ENCODE results near the gene CYP2B6.
"Not testable (repeated sequence)": the region's sequence is repeated elsewhere in the genome, so short reads cannot be mapped to it uniquely, and the experiment has no call there.

Gene CYP2B6

DNA sequence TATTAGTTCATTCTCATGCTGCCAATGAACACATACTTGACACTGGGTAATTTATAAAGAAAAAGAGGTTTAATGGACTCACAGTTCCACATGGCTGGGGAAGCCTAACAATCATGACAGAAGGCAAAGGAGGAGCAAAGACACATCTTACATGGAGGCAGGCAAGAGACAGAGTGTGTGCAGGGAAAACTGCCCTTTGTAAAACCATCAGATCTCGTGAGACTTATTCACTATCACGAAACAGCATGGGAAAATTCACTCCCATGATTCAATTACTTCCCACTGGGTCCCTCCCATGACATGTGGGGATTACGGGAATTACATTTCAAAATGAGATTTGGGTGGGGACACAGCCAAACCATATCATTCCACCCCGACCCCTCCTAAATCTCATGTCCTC lies 11.3 kb upstream of the CYP2B6 start:
- DNase-seq (ENCODE audit: insufficient read length, low spot score); FAIRE-seq: not testable (repeated sequence)

DNA sequence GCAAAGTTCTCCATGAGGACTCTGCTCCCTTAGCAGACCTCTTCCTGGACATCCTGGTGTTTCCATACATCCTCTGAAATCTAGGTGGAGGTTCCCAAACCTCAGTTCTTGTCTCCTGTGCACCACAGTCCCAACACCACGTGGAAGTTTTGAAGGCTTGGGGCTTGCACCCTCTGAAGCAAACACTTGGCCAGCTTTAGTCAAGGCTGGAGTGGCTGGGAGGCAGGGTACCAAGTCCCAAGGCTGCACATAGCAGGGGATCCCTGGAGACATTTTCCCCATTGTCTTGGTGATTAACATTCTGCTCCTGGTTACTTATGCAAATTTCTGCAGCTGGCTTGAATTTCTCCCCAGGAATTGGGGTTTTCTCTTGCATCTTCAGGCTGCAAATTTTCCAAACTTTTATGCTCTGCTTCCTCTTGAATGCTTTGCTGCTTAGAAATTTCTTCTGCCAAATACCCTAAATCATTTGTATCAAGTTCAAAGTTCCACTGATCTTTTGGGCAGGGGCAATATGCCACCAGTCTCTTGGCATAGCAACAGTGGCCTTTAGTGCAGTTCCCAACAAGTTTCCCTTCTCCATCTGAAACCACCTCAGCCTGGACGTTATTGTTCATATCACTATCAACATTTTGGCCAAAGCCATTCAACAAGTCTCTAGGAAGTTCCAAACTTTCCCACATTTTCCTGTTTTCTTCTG lies 10.2 kb upstream of the CYP2B6 start:
- not testable (repeated sequence) for FAIRE-seq; DNase-seq (ENCODE audit: insufficient read length, low spot score)

DNA sequence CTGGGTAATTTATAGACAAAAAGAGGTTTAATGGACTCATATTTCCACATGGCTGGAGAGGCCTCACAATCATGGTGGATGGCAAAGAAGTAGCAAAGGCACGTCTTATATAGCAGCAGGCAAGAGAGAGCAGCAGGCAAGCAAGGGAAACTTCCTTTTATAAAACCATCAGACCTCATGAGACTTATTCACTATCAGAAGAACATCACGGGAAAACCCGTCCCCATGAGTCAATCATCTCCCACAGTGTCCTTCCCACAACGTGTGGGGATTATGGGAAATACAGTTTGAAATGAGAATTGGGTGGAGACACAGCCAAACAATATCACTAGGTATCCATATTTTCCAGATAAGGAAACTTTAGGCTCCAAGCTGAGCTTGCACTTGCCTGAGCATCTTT lies 9.5 kb upstream of the CYP2B6 start:
- DNase-seq (ENCODE audit: insufficient read length, low spot score) (no peak), FAIRE-seq (no peak)

DNA sequence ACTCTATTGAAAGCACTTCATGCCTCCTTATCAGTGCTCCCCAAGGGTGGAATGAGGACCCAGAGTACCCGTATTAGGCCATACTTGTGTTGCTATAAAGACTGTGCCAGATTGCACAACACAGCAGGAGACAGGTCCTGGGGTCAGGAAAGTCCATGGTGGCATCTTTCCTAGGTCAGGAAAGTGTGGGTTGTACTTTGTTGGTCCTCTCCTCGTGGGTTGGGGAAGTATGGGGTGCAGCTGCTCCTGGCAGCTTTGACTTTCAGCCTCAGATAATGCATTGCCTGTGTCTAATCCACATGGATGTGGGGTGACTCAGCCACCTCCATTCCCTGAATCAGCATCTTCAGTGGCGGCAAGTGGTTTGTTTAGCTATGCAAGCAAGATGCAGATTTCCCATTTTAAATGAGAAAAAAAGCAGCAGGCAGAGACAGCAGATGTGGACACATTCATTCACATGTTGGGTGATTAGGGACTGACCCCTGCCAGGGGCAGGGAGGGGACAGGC lies 8.4 kb upstream of the CYP2B6 start:
- FAIRE-seq, result no peak

DNA sequence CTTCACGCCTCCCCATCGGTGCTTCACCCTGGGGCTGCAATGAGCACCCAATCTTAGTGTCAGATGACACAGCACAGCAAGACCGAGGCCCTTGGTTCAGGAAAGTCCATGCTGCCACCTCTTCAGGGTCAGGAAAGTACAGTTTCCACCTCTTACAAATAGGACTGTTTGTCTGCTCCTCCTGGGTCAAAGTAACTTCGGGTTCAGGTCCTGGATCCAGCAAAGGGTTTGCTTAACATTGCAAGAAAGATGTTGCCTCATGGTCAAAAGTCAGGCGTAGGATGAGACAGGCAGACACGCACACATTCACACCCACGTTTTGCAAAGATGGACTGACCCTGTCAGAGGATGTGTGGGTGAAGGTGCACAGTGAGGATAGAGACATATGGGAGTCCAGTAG lies 1.6 kb upstream of the CYP2B6 start:
- FAIRE-seq (no peak), DNase-seq (ENCODE audit: insufficient read length, low spot score) (no peak)

More for the DNA sequence above, 8.4 kb upstream of the CYP2B6 start:
- no peak for DNase-seq (ENCODE audit: insufficient read length, low spot score)

DNA sequence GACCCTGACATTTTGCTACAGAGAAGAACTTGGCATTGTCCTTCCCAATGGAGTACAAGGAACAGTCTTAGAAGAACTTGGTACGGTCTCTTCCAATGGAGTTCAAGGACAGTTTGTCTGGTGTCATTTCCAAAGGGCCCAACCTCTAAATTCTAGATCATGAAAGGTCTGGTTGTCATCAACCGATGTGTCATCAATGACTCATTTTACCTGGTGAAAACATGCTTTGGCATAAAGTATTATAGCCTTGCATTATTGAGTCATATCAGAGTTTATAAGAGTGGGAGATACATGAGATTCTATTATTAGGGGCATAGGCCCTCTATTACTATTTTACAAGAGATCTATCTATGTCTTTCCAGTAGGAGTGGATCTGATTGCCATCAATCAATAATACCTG lies 4.3 kb downstream of the CYP2B6 start:
- no peak for FAIRE-seq
- no peak for DNase-seq (ENCODE audit: insufficient read length, low spot score)

DNA sequence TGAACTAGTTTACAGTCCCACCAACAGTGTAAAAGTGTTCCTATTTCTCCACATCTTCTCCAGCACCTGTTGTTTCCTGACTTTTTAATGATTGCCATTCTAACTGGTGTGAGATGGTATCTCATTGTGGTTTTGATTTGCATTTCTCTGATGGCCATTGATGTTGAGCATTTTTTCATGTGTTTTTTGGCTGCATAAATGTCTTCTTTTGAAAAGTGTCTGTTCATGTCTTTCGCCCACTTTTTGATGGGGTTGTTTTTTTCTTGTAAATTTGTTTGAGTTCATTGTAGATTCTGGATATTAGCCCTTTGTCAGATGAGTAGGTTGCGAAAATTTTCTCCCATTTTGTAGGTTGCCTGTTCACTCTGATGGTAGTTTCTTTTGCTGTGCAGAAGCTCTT lies 7.9 kb downstream of the CYP2B6 start:
- FAIRE-seq; DNase-seq (ENCODE audit: insufficient read length, low spot score): not testable (repeated sequence)

DNA sequence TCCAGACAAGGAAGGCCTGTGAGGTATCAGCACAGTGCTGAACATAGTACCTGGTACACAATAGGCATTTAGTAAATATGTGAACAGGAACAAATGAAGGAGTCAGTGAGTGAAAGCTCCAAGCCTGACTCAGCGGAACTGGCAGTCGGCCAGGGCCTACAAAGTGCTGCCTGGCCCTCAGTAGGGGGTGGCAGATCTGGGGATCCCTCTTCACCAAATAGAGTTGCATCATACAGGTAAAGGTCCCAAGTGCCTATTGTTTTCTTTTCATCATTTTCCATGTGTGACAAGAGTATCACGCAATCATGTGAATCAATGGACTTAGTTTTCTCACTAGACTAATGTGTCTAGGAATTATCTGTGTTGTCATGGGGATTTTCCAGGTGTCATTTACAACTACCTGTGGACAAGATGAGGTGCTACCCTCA lies 9.2 kb downstream of the CYP2B6 start:
- FAIRE-seq (no peak), DNase-seq (ENCODE audit: insufficient read length, low spot score) (no peak)

DNA sequence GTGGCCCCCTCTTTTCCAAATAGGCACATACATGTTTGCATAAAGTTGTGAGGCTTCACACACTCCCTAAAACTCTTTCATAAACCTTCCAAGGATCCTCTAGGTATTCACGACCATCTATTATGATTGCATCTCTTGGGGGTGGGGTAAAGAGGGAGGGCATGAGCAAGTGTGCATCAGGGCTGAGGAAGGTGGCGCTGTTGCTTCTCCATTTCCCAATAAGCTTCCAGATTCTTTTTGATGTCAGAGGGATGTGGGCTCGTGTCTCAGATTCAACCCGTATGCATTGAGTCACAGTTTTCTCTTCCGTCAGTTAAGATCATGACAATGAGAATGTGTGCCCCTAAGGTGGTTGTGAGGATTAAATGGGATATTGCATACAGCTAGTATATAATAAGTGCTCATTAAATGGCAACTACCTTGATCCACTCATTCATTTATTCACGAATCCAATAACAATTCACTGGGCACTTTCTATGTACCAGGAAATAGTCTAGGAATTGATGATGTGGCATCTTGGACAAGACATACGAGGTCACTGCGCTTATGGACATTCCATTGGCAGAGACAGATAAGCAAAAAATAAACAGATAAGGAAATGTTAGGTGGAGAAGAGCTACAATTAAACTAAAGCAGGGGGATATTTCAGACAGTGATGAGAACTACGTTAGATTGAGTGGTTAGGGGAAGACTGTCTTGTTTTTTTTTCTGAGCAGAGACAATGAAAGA lies 10.3 kb downstream of the CYP2B6 start:
- no peak for FAIRE-seq
- no peak for DNase-seq (ENCODE audit: insufficient read length, low spot score)

DNA sequence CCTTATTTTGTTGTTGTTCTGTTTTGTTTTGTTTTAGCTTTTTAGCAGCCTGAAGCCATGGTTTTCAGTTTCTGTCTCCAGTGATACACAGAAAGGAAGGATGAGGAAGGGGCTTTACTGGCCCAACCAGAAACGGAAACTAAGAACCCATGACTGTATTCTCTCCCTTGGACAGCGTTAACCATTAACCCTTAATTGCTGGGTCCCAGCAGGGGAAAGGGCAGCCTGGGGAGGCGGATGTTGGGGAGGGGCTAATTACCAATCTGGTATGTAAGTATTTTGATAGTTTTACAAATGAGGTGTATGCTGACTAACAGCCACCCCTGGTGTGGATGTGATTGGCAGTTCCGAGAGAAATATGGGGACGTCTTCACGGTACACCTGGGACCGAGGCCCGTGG lies 12.6 kb downstream of the CYP2B6 start:
- not testable (repeated sequence) for DNase-seq (ENCODE audit: insufficient read length, low spot score); FAIRE-seq

DNA sequence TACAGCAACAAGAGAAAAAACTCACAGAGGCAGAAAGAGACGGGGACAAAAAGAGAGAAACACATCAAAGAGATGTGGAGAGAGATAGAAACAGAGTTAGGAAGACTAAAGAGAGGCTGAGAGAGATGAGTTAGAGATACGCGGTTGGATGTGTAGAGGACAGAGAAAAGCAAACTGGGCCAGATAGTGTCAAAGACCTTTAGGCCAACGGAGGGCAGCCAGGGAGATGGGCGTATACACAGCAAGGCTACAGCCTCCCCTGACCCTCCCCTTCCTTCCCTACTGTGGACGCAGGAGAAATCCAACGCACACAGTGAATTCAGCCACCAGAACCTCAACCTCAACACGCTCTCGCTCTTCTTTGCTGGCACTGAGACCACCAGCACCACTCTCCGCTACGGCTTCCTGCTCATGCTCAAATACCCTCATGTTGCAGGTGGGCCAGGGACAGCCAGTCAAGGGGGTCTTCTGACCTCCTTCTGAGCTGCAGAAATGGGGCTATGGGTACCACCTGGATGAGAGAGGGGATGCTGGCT lies 18.7 kb downstream of the CYP2B6 start:
- DNase-seq (ENCODE audit: insufficient read length, low spot score) (no peak), FAIRE-seq (no peak)

DNA sequence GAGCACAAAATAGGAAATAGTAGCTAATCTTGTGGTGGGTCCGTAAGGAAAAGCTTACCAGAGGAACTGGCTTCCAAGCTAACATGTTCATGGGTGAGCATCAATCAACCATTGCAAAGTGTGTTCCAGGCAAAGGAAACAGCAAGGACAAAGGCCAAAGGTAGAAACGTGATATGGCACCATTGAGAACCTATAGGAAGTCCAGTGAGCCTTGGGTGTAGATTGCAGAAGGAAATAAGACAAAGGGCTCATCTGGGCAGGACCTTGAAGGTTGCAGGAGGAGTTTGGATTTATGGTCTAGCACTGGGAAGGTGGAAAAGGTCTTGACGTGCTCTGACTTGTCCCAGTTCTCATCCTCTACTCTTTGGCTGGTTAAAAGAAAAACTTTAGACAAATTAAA lies 22.3 kb downstream of the CYP2B6 start:
- DNase-seq (ENCODE audit: insufficient read length, low spot score) (no peak), FAIRE-seq (no peak)

DNA sequence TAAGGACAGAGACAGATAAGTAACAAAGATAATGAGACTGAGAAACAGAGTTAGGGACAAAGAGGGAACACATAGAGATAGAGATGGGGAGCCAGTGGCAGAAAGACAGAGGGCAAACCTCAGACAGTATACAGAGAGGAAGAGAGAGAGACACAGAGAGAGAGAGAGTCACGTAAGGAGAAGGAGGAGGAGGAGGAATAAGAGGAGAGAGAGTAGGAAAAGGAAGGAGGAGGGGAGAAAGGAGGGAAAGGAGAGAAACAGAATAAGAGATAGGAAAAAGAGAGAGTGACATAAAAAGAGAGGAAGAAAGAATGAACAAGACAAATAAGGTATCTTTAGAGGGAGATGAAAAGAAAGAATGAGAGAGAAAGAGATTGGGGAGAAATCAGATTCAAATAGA lies 23.6 kb downstream of the CYP2B6 start:
- FAIRE-seq (no peak), DNase-seq (ENCODE audit: insufficient read length, low spot score) (no peak)

DNA sequence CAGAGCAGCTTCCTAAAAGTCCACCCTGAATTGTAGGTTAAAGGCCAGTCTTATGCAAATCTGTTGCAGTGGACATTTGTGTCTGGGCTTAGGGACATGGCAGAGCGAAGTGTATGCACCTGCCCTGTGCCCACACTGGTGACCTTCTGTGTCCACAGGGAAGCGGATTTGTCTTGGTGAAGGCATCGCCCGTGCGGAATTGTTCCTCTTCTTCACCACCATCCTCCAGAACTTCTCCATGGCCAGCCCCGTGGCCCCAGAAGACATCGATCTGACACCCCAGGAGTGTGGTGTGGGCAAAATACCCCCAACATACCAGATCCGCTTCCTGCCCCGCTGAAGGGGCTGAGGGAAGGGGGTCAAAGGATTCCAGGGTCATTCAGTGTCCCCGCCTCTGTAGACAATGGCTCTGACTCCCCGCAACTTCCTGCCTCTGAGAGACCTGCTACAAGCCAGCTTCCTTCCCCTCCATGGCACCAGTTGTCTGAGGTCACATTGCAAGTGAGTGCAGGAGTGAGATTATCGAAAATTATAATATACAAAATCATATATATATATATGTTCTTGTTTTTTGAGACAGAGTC lies 25.5 kb downstream of the CYP2B6 start:
- FAIRE-seq (no peak), DNase-seq (ENCODE audit: insufficient read length, low spot score) (no peak)

DNA sequence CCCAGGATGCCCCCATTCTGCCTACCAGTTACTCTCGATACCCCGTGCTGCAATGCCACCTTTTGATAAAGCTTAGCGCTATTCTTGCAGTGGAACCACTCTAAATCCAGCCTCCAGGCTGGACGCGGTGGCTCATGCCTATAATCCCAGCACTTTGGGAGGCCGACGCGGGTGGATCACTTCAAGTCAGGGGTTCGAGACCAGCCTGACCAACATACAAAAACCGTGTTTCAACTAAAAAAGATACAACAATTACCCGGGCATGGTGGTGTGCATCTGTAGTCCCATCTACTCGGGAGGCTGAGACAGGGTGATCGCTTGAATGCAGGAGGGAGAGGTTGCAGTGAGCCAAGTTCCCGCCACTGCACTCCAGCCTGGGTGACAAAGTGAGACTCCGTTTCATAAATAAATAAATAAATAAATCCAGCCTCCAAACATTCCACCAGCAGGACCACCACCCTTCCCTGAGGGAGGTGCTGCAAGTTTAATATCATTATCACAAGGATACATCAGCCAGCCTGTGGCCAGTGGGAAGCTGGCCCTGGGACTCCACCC lies 27.7 kb downstream of the CYP2B6 start:
- no peak for FAIRE-seq

DNA sequence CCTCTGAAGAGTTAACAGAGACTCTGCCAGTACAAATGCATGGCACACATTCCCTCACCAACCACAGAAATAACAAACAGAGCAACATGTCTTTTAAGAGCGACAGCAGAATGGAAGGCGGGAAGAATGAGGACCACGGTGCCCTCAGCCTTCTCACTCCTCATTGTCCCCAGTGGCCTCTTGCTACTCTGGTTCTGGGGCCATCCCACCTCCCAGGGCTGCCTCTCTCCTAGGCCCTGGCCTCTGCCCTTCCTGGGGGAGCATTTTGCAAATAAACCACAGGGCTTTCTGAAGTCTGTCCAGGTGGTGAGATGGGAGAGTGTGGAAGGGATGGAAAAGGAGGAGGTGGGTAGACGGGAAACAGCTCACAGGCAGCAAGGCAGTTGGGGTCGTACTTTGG lies 28.3 kb downstream of the CYP2B6 start:
- no peak for FAIRE-seq
- DNase-seq (ENCODE audit: insufficient read length, low spot score), result no peak

More for the DNA sequence above, 27.7 kb downstream of the CYP2B6 start:
- DNase-seq (ENCODE audit: insufficient read length, low spot score), result no peak

DNA sequence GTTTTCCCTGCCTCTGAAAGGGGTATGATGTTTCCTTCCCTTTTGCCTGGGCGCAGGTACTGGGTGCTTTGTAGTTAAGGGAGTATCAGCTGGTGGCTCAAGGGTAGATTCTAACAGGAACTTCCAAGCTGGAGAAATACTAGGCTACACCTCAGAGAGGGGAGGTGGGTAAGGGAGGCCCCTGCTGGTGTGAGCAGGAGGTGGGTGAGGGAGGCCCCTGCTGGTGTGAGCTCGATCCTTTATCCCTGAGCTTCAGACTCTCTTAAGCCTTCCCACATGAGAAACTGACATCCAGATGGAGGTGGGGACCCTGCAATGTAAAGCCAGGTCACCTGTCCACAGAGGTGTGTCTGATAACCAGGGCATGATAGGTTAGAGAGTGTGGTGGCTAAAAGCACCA lies 32.1 kb downstream of the CYP2B6 start:
- FAIRE-seq, result no peak
- no peak for DNase-seq (ENCODE audit: insufficient read length, low spot score)

DNA sequence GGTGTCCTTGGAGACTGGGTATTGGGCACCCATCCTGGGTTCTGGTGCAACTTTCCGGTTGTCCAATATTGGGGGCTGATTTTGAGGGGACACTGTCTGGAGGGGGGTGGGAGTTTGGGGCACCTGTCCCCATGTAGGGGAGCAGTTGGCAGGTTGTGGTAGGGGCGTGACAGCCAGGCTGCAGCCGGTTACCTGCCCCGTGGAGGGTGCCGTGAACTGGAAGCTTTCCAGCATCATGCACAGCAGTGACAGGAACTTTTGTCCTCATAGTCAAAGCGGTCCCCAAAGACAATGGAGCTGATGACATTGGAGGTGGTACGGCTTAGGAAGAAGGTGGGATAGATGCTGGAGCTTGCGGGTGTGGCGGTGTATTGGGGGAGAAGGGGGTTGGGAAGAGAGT lies 34.3 kb downstream of the CYP2B6 start:
- FAIRE-seq (no peak), DNase-seq (ENCODE audit: insufficient read length, low spot score) (no peak)

DNA sequence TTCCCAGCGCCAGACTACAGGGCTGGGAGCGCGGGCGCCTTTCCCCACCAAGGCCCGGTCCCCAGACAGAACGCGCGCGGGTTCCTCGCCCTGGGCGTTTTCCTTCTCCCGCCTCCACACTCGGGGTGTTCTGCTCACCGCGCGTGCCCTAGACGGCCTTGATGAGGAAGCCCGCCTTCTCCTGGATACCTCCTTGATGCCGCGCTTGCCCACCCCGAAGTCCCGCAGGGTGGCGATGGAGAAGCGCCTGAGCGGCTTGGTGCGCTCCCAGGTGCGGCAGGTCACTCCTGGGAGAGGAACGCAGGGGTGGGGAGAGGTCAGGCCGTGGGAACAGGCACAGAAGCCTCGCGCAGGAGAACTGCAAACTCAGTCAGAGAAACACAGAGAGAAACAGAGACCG lies 34.8 kb downstream of the CYP2B6 start:
- no peak for FAIRE-seq
- no peak for DNase-seq (ENCODE audit: insufficient read length, low spot score)

DNA sequence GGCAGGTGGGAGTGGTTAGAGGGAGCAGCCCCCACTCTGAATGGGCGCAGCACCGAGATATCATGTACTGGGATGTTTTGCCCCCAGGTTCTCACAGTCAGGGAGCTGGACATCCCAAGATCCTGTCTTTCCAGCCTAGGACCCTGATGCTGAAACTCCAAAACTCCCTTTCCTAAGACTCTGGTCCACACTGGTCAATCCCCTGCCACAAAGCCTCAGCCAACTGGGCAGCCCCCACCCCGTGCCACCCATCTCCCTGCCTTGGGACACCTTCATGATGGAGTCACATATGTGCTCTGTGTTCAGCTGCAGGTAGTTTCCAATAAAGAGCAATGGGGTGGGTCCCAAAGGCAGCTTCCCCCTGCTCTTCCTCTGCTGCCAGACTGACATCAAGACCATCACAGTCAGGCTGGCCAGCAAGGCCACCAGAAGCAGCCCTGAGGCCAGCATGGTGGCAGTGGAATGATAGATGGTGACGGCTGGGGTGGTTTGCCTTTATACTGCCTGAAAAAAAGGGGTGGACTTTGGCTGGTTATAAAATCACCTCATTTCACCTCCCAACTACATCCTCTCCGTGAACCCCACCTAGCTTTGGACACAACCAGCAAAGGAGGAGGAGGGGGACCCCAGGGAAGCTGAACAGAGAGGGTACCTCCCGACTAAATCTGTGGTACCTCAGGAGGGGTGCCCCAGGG lies 36.3 kb downstream of the CYP2B6 start:
- no peak for DNase-seq (ENCODE audit: insufficient read length, low spot score)
- FAIRE-seq, result no peak

Data from GM19239 (cell line).